ENCODE data around the gene PIK3R6. TPM values are rescaled to one million over a fixed set of nuclear protein-coding genes. Genes with fewer than 3 reads are reported as not detected.

The PIK3R6 gene
- total RNA-seq, 4 donors from 2014 or later = 0.22 to 2.5 (median 0.35) TPM

DNA sequence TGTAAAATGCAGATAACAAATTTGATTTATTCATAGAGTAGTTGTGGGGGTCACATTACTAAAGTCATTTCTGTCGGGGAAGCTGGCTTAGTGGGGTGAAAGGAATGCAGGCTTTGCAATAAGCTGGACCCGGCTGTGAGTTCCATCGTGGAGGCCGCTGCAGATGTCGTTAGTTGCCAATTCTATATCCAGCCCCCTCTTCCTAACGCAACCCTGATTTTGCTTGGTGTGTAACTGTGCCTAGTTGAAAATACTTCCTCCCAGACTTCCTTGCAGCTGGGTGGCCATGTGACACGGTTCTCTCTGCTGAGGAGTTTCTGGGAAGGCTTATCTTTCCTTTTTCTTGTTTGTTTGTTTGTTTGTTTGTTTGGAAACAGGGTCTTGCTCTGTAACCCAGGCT lies 72.8 kb downstream of the PIK3R6 start:
- Histone ChIP-seq H3K4me1 (peaks cover 0 to 11% (median 4%) of the 10 kb centered on the region in 3 donors), H3K36me3 (no peaks in the 10 kb centered on the region), H3K27ac (no peak overlapping the region), H3K27me3 (peaks cover 0 to 20% (median 0%) of the 10 kb centered on the region in 4 donors), H3K4me3 (no peak overlapping the region), H3K9me3 (peaks cover 0 to 14% (median 0%) of the 10 kb centered on the region in 3 donors)
- intact Hi-C loops (cut with DNase I) = no loop called here
- no peak for DNase-seq
- TF ChIP-seq, protein P1, sequence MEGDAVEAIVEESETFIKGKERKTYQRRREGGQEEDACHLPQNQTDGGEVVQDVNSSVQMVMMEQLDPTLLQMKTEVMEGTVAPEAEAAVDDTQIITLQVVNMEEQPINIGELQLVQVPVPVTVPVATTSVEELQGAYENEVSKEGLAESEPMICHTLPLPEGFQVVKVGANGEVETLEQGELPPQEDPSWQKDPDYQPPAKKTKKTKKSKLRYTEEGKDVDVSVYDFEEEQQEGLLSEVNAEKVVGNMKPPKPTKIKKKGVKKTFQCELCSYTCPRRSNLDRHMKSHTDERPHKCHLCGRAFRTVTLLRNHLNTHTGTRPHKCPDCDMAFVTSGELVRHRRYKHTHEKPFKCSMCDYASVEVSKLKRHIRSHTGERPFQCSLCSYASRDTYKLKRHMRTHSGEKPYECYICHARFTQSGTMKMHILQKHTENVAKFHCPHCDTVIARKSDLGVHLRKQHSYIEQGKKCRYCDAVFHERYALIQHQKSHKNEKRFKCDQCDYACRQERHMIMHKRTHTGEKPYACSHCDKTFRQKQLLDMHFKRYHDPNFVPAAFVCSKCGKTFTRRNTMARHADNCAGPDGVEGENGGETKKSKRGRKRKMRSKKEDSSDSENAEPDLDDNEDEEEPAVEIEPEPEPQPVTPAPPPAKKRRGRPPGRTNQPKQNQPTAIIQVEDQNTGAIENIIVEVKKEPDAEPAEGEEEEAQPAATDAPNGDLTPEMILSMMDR (IDR thresholded peaks at IDR 0.05) = no peak
- no peak for TF ChIP-seq POLR2A (IDR thresholded peaks at IDR 0.05)
- WGBS, 2 donors = 58 to 59% methylated on average over 7 of the region's 7 CpGs

DNA sequence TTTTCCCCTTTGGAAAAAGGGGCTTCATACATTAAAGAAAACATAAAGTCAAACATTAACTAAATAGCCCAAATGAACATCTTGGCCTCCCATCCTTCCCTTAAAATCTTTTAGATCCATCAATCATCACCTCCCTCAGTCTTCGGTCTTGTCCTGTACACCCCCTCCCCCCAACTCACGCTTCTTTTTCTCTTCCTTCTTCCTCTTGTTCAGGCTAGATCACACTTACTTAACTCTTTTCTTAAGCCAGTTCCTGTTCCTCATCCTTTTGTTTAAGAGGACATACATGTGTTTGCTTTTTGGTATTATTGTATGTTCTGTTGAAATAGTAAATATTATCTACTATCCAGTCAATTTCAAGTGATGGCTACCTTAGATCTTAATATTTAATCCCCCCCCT lies 73.8 kb downstream of the PIK3R6 start:
- Histone ChIP-seq H3K9me3 (peaks cover 0 to 14% (median 0%) of the 10 kb centered on the region in 3 donors), H3K4me1 (peaks cover 0 to 1% (median 0%) of the 10 kb centered on the region in 3 donors), H3K4me3 (no peak overlapping the region), H3K36me3 (no peaks in the 10 kb centered on the region), H3K27me3 (peaks cover 0 to 10% (median 0%) of the 10 kb centered on the region in 4 donors), H3K27ac (peak overlapping the region in 1 of 4 donors; percentile 2)
- DNase-seq = no peak
- 40 to 43% methylated on average over 2 of the region's 2 CpGs for WGBS, 2 donors
- intact Hi-C loops (cut with DNase I) = no loop called here
- TF ChIP-seq POLR2A (IDR thresholded peaks at IDR 0.05) = no peak
- TF ChIP-seq, protein P1 (IDR thresholded peaks at IDR 0.05) = no peak

DNA sequence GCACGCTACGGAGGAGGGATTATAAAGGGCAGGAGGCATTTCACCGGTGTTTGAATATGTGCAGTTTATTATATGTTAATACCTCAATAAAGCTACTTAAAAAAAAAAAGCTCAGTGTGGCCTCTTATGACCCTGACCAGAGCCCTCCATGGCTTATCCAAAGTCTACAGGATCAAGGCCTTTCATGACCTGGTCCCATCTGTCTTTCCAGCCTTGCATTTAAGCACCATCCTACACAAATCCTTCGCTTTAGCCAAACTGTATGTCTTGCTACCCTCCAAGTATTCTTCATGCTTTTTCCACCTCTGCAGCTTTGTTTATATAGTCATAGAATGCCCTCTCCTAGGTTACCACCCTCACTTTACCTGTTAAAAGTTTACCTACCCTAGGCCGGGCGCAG lies 74.8 kb downstream of the PIK3R6 start:
- no peaks in the 10 kb centered on the region for H3K36me3 ChIP-seq
- H3K4me1 ChIP-seq = no peaks in the 10 kb centered on the region
- peaks cover 0 to 14% (median 0%) of the 10 kb centered on the region in 3 donors for H3K9me3 ChIP-seq
- no peaks in the 10 kb centered on the region for H3K27me3 ChIP-seq
- no peak for DNase-seq
- TF ChIP-seq POLR2A (IDR thresholded peaks at IDR 0.05) = no peak
- TF ChIP-seq, protein P1 (IDR thresholded peaks at IDR 0.05) = no peak
- intact Hi-C loops (cut with DNase I) = no loop called here
- WGBS, 2 donors = 81 to 83% methylated on average over 3 to 5 of the region's 6 CpGs
- H3K27ac ChIP-seq = no peak overlapping the region
- no peak overlapping the region for H3K4me3 ChIP-seq

DNA sequence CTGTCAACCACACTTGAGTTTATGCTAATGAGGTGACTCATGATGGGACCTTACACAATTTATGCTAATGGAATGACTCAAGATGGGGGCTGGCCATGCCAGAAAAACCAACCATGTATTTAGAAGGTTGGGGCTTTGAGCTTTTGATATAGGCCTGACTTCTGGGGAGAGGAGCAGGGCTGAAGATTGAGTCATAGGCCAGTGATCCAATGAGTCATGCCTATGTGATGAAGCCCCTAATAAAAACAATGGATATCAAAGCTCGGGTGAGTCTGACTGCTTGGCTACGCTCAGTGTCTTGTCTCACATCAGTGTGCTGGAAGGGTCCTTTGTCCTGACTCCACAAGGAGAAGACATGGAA lies 75.6 kb downstream of the PIK3R6 start:
- H3K4me1 ChIP-seq = no peaks in the 10 kb centered on the region
- no peaks in the 10 kb centered on the region for H3K27me3 ChIP-seq
- TF ChIP-seq, protein P1 (IDR thresholded peaks at IDR 0.05) = no peak
- TF ChIP-seq POLR2A (IDR thresholded peaks at IDR 0.05) = no peak
- intact Hi-C loops (cut with DNase I) = no loop called here
- no peak overlapping the region for H3K4me3 ChIP-seq
- H3K27ac ChIP-seq = no peak overlapping the region
- DNase-seq = no peak
- peaks cover 0 to 14% (median 0%) of the 10 kb centered on the region in 3 donors for H3K9me3 ChIP-seq
- H3K36me3 ChIP-seq = no peaks in the 10 kb centered on the region
- 40 to 66% methylated on average over 2 of the region's 2 CpGs for WGBS, 2 donors

DNA sequence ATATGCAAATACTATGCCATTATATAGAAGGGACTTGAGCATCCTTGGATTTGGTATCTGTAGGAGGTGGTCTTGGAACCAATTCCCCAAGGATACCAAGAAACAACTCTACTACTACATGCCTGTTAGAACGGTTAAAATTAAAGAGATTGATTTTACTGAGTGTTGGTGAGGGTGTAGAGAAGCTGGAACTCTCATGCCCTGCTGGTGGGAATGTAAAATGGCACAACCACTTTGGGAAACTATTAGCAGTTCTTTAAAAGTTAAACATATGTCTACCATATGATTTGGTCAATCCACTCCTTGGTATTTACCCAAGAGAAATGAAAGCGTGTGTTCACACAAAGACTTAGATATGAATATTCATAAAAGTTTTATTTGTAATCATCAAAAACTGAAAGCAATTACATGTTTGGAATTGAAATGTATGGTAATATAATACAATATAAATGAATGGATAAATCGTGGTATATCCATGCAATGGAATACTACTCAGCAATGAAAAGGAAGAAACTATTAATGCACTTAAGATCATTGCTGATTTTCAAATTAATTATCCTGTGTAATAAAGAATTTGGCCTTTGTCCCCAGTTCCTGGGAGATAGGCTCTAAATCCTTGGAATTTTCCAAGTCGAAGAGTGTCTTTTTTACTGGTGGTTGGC lies 76.1 kb downstream of the PIK3R6 start:
- Histone ChIP-seq H3K36me3 (no peaks in the 10 kb centered on the region), H3K4me3 (no peak overlapping the region), H3K27me3 (no peaks in the 10 kb centered on the region), H3K9me3 (peaks cover 0 to 14% (median 0%) of the 10 kb centered on the region in 3 donors), H3K27ac (no peak overlapping the region), H3K4me1 (no peaks in the 10 kb centered on the region)
- TF ChIP-seq, protein P1 (IDR thresholded peaks at IDR 0.05) = no peak
- TF ChIP-seq POLR2A (IDR thresholded peaks at IDR 0.05) = no peak
- intact Hi-C loops (cut with DNase I) = no loop called here
- WGBS, 2 donors = 79 to 81% methylated on average over 4 of the region's 4 CpGs
- no peak for DNase-seq

All from esophagus squamous epithelium (tissue), 5 donors.